Liver (tissue), 3 donors: ENCODE measurements around the gene NCOA3.
"Not testable (repeated sequence)": the region's sequence is repeated elsewhere in the genome, so short reads cannot be mapped to it uniquely, and the experiment has no call there.

ENCODE experiments used
- CTCF ChIP-seq: fragments of 150-350 bp; IDR thresholded peaks from 2 replicates; pipeline ENCODE4 v1.5.1; 2017; ENCODE audit warnings: improper control_type of control experiment, low read depth, low read length; ENCODE audit not compliant: missing input control
- GABPA ChIP-seq, 2 donors: IDR thresholded peaks in 1 of 2; conservative IDR thresholded peaks in 1 of 2; 2 replicates each; pipeline ENCODE4 v1.6.1; 2016; ENCODE audit warnings: antibody characterized with exemption in 2 of 2, mild to moderate bottlenecking in 1 of 2, moderate library complexity in 1 of 2
- HNF4G ChIP-seq: IDR thresholded peaks from 2 replicates; pipeline ENCODE4 v1.6.1; 2016; ENCODE audit warnings: antibody characterized with exemption
- JUND ChIP-seq, 2 donors: IDR thresholded peaks; 2 replicates each; pipeline ENCODE4 v1.6.1; 2016; ENCODE audit warnings: antibody characterized with exemption in 2 of 2
- RAD21 ChIP-seq, 2 donors: IDR thresholded peaks; 2 replicates each; pipeline ENCODE4 v1.6.1; 2016; ENCODE audit warnings: antibody characterized with exemption in 2 of 2, mild to moderate bottlenecking in 2 of 2
- RXRA ChIP-seq, 2 donors: IDR thresholded peaks; 2 replicates each; pipeline ENCODE4 v1.6.1; 2017 to 2018; ENCODE audit warnings: antibody characterized with exemption in 2 of 2, mild to moderate bottlenecking in 1 of 2
- SP1 ChIP-seq: IDR thresholded peaks from 2 replicates; pipeline ENCODE4 v1.6.1; 2018; ENCODE audit warnings: antibody characterized with exemption, mild to moderate bottlenecking
- YY1 ChIP-seq: IDR thresholded peaks from 2 replicates; pipeline ENCODE4 v1.6.1; 2016; ENCODE audit warnings: antibody characterized with exemption, mild to moderate bottlenecking
- ZBTB33 ChIP-seq: IDR thresholded peaks from 2 replicates; pipeline ENCODE4 v1.6.1; 2016; ENCODE audit warnings: antibody characterized with exemption
- TF ChIP-seq, protein P1 (sequence below): IDR thresholded peaks from 2 replicates; pipeline ENCODE4 v1.6.1; 2016; ENCODE audit warnings: antibody characterized with exemption
- donor health status: healthy.
- donor health status: healthy.

- not testable (repeated sequence) for TF ChIP-seq CTCF; YY1; RAD21 (IDR thresholded peaks at IDR 0.05); JUND (IDR thresholded peaks at IDR 0.05); SP1; ZBTB33; GABPA (IDR thresholded peaks at IDR 0.05 in 1 of 2, conservative IDR thresholded peaks at IDR 0.05 in 1 of 2); HNF4G; RXRA (IDR thresholded peaks at IDR 0.05)
- TF ChIP-seq, protein P1, sequence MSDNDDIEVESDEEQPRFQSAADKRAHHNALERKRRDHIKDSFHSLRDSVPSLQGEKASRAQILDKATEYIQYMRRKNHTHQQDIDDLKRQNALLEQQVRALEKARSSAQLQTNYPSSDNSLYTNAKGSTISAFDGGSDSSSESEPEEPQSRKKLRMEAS, result not testable (repeated sequence)
Measured at GRCh38 chr20:47580686-47581085, 79.0 kb downstream of the NCOA3 start.
